IPS-15b (cell line): ENCODE results near the gene IGFBP5.

Experiments used
- H3K27me3 ChIP-seq: one replicate; pipeline ENCODE4 v1.6.1; 2013; ENCODE audit warnings: low read length; ENCODE audit not compliant: control insufficient read depth, insufficient read depth
- H3K36me3 ChIP-seq: one replicate; pipeline ENCODE4 v1.6.1; 2013; ENCODE audit warnings: low read length; ENCODE audit not compliant: control insufficient read depth, insufficient read depth
- H3K4me1 ChIP-seq: one replicate; pipeline ENCODE4 v1.6.1; 2013; ENCODE audit warnings: mild to moderate bottlenecking, low read length; ENCODE audit not compliant: control insufficient read depth, insufficient read depth
- H3K4me3 ChIP-seq: one replicate; pipeline ENCODE4 v1.5.1; 2013; ENCODE audit warnings: low read depth, low read length
- H3K9ac ChIP-seq: one replicate; pipeline ENCODE4 v1.6.1; 2013; ENCODE audit warnings: low read depth, mild to moderate bottlenecking, low read length
- H3K9me3 ChIP-seq: one replicate; pipeline ENCODE4 v1.6.1; 2013; ENCODE audit warnings: mild to moderate bottlenecking, low read length; ENCODE audit not compliant: control insufficient read depth, insufficient read depth

IGFBP5 gene

GRCh38 chr2:216635171-216635570, 60.2 kb downstream of the IGFBP5 start:
- Histone ChIP-seq H3K4me3 (peak overlapping the region; percentile 90), H3K27me3 (peaks cover 15% of the 10 kb centered on the region), H3K9me3 (no peaks in the 10 kb centered on the region), H3K9ac (peak overlapping the region; percentile 54), H3K4me1 (peaks cover 14% of the 10 kb centered on the region), H3K36me3 (peaks cover 7% of the 10 kb centered on the region)

- Histone ChIP-seq H3K27me3 (peaks cover 15% of the 10 kb centered on the region), H3K36me3 (peaks cover 3% of the 10 kb centered on the region), H3K4me3 (peak overlapping the region; percentile 90), H3K4me1 (peaks cover 14% of the 10 kb centered on the region), H3K9me3 (no peaks in the 10 kb centered on the region), H3K9ac (peak overlapping the region; percentile 54)
Measured at GRCh38 chr2:216634370-216635148, 60.8 kb downstream of the IGFBP5 start.

- no peaks in the 10 kb centered on the region for H3K9me3 ChIP-seq
- H3K27me3 ChIP-seq, result peaks cover 15% of the 10 kb centered on the region
- peaks cover 3% of the 10 kb centered on the region for H3K36me3 ChIP-seq
- H3K4me1 ChIP-seq, result peaks cover 14% of the 10 kb centered on the region
- peak overlapping the region; percentile 90 for H3K4me3 ChIP-seq
- peak overlapping the region; percentile 50 for H3K9ac ChIP-seq
Measured at GRCh38 chr2:216633616-216634369, 61.6 kb downstream of the IGFBP5 start.

- Histone ChIP-seq H3K9me3 (no peaks in the 10 kb centered on the region), H3K4me1 (peaks cover 14% of the 10 kb centered on the region), H3K4me3 (peak within 1 kb of the TSS; percentile 90), H3K9ac (peak within 1 kb of the TSS; percentile 50), H3K27me3 (peaks cover 15% of the 10 kb centered on the region), H3K36me3 (no peaks in the 10 kb centered on the region)
Measured at GRCh38 chr2:216632952-216633615, 62.3 kb downstream of the IGFBP5 start, which contains the start of gene IGFBP2. Gene IGFBP2 (plus strand): TSS chr2:216633420. CDS start chr2:216633524, 104 bp downstream.

- Histone ChIP-seq H3K9me3 (no peaks in the 10 kb centered on the region), H3K36me3 (no peaks in the 10 kb centered on the region), H3K4me3 (peak overlapping the region; percentile 83), H3K4me1 (peaks cover 13% of the 10 kb centered on the region), H3K9ac (no peak overlapping the region), H3K27me3 (peaks cover 15% of the 10 kb centered on the region)
Measured at GRCh38 chr2:216632346-216632951, 62.9 kb downstream of the IGFBP5 start.

GRCh38 chr2:216629784-216630183, 65.6 kb downstream of the IGFBP5 start:
- H3K36me3 ChIP-seq, result no peaks in the 10 kb centered on the region
- peaks cover 10% of the 10 kb centered on the region for H3K4me1 ChIP-seq
- H3K9me3 ChIP-seq, result no peaks in the 10 kb centered on the region

GRCh38 chr2:216626875-216627245, 68.5 kb downstream of the IGFBP5 start:
- H3K4me3 ChIP-seq, result no peak overlapping the region
- H3K36me3 ChIP-seq, result no peaks in the 10 kb centered on the region
- no peaks in the 10 kb centered on the region for H3K9me3 ChIP-seq
- H3K4me1 ChIP-seq, result peaks cover 4% of the 10 kb centered on the region
- H3K27me3 ChIP-seq, result peaks cover 1% of the 10 kb centered on the region
- no peak overlapping the region for H3K9ac ChIP-seq

More at GRCh38 chr2:216629784-216630183, 65.6 kb downstream of the IGFBP5 start:
- H3K27me3 ChIP-seq, result peaks cover 14% of the 10 kb centered on the region
- no peak overlapping the region for H3K9ac ChIP-seq
- H3K4me3 ChIP-seq, result no peak overlapping the region

- Histone ChIP-seq H3K36me3 (no peaks in the 10 kb centered on the region), H3K9me3 (no peaks in the 10 kb centered on the region), H3K27me3 (no peaks in the 10 kb centered on the region), H3K4me1 (peaks cover 4% of the 10 kb centered on the region), H3K4me3 (no peak overlapping the region), H3K9ac (no peak overlapping the region)
Measured at GRCh38 chr2:216626168-216626874, 69.0 kb downstream of the IGFBP5 start.

- no peak overlapping the region for H3K4me3 ChIP-seq
- H3K27me3 ChIP-seq, result no peaks in the 10 kb centered on the region
- H3K9me3 ChIP-seq, result no peaks in the 10 kb centered on the region
- peaks cover 4% of the 10 kb centered on the region for H3K4me1 ChIP-seq
- H3K36me3 ChIP-seq, result no peaks in the 10 kb centered on the region
- H3K9ac ChIP-seq, result no peak overlapping the region
Measured at GRCh38 chr2:216624251-216624650, 71.1 kb downstream of the IGFBP5 start.

GRCh38 chr2:216622526-216622925, 72.8 kb downstream of the IGFBP5 start:
- no peaks in the 10 kb centered on the region for H3K36me3 ChIP-seq
- peaks cover 8% of the 10 kb centered on the region for H3K4me1 ChIP-seq
- no peaks in the 10 kb centered on the region for H3K9me3 ChIP-seq
- H3K9ac ChIP-seq, result no peak overlapping the region
- no peak overlapping the region for H3K4me3 ChIP-seq
- H3K27me3 ChIP-seq, result no peaks in the 10 kb centered on the region
